GM19467 (cell line): Measurements from ENCODE around the gene ZBED4.
"Not testable (repeated sequence)": the region's sequence is repeated elsewhere in the genome, so short reads cannot be mapped to it uniquely, and the experiment has no call there.

ENCODE experiments used
- ATAC-seq: cut with Tn5 transposase; IDR thresholded peaks from one replicate; pipeline ENCODE4 v1.9.1; 2021; ENCODE audit warnings: mild to moderate bottlenecking, moderate library complexity; ENCODE audit not compliant: unreplicated experiment

ZBED4 gene

DNA sequence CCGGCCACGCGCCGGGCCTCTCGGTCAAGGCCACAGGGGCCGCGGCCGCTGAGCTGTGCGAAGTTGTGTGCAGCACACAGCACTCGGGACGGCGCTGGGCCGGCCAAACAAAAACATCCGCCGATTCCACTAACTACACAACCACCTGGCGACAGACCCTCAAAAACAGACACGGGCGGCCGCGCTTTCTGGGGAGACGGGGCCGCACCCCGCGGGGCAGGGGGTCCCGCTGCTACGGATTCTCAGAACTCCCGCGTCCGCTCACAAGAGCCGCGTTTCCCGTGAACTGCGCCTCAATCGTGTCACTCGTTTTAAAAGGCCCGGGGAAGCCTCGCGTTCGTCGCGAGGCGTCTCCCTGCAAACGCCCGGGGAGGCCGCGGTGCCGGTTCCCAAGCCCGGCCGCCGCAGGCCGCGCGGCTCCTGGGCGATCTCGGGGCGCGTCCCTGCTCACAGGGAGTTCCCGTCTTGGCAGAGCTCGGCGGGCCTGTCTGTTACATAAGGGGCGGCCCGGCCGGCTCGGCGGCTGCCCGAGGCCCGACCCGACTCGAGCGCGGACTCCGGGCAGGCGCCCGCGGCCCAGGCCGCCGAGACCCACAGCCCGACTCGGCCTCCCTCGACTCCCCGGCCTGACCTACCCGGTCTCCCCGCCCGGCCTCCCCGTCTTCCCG, 26.9 kb upstream of the ZBED4 start:
- no peak for ATAC-seq

DNA sequence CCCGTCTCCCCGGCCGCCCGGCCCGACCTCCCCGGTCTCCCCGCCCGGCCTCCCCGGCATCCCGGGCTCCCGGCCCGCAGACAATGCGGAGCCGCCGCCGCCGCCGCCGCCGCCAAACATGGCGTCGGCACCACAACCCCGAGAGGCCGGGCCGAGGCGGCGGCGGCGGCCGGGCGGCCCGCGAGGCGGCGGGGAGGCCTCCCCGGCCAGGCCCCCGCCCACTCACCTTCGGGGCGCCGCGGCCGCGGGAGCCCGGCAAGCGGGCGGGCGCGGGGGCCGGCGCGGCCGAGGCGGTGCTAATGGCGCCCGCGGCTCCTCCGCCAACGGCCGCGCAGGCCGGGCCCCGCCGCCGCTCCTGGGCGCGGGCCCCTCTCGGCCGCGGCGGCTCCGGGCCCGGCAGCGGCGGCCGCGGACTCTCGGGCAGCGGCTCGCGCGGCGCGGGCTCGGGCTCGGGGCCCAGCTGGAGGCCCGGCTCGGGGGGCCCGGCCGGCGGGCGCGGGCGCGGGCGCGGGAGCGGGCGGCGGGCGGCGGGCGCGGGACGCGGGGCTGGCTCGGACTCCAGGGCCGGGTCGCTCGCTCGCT, 26.3 kb upstream of the ZBED4 start:
- no peak for ATAC-seq

DNA sequence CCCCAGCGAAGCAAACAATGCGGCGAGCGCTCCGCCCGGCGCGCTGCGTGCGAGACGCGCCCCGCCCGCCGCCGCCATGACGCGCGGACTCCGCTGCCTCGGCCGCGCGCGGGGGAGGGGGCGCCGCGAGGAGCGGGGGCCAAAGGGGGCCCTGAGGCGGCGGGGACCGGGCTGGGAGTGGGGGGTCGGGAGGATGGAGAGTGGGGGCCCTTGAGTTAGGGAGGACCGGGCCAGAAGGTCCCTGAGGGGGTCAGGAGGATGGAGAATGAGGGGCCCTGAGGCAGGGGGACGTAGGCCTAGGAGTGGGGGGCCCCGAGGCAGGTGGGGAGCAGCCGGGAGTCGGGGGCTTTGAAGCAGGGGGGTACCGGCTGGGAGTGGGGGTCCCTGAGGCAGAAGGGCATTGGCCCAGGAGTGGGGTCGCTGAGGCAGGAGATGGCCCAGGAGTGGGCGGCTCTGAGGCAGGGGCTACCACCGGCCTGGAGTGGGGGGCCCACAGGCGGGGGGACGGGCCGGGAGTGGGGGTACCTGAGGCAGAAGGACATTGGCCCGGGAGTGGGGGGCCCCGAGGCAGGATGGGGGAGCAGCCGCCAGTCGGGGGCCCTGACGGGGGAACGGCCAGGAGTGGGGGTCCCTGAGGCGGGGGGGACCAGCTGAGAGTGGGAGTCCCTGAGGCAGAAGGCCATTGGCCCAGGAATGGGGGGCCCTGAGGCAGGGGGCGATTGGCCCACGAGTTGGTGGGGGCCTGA, 25.6 kb upstream of the ZBED4 start, which contains the start of gene BRD1:
TSS of gene BRD1 (minus strand) at position 21 of the 746 bp plus-strand sequence. CDS start 3,556 bp downstream, outside the sequence.
- ATAC-seq = no peak

DNA sequence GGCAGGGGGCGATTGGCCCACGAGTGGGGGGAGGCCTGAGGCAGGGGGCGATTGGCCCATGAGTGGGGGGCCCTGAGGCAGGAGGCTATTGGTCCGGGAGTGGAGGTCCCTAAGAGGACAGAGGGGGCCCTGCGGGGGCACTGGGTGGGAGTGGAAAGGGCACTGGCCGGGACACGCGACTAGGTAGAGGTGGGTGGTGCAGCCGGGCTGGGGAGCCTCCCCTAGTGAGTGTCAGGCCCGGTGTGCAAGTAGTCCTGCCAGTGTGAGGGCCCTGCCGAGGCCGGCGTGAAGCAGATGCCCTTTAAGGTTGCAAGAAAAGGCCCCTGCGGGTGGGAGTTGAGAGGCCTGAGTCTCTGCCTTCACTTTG, 25.1 kb upstream of the ZBED4 start:
- no peak for ATAC-seq

DNA sequence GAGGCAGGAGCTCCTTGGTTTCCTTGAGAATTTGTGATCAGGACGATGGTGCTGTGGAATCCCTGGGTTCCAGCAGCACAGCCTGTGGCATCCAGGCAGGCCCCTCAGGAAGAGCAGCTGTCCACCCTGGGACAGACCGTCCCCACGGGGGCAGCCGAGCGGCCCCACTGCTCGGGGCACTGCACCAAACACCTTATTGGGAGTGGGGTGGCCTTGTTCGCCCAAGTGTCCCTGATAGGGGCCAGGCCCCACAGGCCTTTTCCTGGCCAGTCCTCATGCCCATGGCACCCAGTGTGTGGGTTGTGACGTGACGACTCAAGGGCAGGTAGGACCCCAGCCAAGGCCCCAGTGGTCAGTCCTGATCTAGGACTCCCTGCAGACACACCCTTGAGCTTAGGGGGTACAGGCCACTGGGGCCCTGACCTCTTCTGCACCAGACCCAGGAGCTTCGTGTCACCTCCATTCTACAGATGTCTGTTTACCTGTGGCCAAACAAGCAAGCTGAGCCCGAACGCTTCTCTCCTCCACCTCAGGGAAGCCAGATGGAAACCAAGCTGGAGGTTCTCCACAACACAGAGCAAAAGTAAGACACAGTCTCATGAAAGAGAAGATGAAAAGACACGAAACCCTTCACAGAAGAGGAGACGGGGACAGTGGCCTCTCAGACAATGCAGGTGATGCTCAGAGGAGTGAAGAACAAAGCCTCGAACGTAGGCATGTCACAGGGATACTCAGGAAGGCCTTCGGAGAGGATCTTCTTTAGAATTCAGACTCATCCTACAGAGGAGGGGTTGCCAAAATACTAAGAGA, 24.4 kb upstream of the ZBED4 start:
- no peak for ATAC-seq

DNA sequence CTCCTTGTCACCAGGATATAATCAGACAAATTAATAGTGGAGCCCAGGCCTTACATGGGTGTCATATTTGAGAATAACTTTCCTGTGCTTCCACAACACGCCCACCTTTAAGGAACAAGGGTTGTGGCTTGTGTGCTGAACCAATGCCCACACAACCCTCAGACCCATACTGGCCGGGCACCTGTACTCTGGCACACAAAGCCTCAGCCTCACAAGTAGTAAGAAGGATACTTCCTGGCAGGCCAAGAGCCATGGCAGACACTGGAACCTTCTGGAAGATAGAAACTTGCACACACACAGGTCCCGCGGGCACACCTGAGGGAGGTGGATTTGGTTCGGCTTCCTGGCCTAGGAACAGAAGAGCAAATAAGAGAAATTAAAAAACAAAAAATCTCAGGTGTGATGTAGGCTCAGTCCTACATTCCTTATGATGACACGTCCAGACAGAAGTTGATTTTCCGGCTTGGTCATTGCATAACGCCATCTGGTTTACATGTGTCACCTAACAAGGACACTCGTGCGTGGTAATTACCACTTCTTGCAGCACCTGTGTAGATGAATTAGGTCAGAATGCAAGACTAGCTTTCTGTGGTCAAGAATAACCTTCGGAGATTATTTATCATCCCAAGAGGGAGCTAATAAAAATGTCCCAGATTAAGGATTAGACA, 20.2 kb upstream of the ZBED4 start:
- no peak for ATAC-seq

DNA sequence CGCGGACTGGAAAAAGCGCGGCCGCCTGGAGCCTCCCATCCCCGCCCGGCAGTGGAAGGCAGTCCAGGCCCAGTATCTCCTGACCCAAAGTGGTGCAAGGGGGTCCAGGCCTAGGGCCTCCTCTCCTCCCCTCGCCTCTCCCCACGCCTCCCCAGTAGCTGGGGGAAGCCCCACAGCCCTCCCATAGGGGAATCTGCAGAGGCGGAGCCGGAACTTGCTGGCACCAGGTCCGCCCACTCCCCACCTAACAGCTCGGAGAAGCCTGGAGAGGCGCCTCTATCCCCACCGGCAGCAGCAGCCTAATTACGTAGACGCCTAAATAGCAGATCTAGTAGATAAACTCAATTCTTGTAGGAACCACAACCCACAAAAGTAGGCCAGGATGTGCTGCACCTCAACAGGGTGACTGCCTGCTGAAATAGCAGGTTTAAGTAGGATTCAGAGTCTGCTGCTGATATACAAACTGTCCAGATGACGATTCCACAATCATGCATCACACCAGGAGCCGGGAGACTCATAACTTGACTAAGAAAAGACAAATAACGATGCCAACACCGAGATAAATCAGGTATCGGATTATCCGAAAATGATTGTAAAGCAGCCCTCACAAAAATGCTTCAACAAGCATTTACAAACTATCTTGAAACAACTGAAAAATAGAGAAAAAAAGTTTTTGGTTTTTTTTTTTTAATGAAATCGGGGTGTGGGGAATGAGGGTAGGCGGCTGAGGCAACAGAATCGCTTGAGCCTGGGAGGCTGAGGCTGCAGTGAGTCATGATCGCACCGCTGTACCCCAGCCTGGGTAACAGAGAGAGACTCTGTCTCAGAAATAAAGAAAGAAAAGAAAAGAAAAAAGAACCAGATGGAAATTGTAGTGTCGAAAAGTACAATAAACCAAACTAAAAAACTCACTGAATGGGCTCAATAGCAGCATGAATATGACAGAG, 14.6 kb upstream of the ZBED4 start:
- no peak for ATAC-seq

DNA sequence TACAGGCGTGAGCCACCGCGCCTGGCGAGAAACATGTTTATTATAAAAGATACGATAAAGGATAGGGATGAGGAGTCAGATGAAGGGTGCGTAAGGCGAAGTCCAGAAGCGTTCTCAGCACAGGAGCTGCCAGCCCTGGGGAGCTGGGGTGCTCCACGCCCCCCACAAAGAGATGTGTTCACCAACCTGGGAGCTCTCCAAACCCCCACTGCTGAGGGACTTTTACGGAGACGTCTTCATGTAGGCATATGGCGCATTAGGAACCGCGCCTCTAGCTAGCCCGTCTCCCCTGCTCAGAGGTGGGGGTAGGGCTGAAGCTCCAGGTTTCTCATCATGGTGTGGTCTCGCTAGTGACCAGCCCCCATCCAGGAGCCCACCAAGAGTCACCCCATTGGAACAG, 8.4 kb upstream of the ZBED4 start:
- no peak for ATAC-seq

DNA sequence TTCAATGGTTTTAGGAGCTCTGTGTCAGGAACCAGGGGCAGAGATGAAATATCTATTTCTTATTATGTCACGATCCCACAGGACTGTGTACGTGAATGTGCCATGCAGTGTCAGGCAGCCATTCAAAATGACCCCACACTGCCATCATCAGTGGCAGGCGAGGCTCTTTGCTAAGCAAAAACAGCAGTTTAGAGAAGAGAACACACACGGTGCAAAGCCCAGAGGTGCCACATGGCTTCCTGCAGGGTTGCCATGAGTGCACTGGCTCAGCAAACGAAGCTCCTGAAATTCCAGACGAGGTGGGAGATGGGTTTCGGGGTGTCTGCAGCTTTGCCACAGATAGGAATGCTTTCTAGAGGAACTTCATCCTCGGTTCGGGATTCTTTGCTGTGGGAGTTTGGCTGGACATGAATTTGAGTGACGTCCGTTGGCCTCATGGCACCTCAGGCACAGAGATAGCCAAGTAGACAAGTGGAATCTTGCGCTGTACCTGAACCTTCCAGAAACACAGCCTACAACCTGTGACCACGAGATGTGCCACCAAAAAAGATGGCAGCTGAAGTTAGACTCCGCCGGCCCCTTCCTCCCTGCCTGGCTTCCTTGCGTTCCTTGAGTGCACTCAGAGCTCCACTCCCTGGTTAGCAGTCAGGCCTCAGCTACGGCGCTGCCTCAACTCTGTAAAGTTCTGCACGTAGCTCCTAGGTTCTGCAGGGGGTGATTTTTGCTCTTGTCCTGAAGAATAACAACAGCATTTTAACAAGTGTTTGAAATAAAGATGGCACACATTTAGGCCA, 7.8 kb upstream of the ZBED4 start:
- ATAC-seq = no peak

DNA sequence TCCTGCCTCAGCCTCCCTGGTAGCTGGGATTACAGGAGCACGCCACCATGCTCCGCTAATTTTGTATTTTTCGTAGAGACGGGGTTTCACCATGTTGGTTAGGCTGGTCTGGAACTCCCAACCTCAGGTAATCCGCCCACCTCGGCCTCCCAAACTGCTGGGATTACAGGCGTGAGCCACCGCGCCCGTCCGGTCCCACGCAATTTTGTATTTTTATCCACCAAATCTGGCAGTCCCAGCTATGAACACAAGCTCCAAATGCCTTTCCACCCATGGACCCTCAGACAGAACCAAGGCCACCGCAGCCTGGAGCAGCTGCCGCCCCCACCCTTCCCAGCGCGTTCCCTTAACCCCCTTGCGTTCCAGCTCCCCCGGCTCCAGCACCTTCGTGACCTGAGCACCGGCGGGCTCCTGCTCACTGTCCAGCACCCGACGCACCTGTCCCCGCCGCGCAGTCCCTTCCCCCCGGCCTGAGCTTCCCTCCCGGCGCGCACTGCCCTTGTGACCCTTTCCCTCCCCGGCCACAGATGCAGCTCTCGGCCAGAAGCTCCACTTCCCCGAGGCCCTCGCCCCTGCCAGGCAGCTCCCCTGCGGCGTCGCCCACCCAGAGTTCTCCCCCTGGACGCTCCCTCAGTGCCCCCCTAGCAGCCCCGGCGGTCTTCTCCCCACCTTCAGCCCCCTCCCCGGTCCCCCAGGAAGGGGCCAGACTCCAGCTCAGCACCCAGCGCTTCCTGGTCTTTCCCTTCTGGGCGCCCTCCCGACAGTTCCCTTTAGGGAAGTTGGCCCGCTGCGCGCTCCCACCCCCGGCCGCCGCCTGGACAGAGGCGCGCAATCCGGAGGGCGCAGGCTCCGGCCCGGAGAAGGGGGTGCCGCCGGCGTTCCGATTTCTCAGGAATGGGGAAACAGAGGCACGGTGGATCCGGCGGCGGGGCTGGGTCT, 5.6 kb upstream of the ZBED4 start:
- ATAC-seq = no peak

DNA sequence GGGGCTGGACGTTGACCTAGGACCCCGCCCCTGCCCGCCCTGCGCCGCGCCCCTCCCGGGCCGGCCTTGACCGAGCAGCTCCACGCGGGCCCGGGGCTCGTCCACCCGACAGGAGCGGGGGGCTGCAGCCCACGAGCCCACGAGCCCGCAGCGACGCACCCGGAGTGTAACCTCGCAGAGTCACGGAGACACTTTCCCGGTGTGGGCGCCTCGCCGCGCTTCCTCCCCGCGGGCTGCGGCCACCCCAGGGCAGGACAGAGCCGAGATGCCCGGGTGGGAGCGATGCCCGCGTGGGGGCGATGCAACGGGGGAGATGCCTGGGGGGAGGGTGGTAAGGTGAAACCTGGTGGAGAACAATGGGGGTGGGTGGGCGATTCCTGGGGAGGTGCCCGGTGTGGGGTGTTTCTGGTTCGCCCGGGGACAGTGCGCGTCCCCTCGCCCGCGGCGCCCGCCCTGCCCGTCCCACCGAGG, 4.9 kb upstream of the ZBED4 start:
- no peak for ATAC-seq

DNA sequence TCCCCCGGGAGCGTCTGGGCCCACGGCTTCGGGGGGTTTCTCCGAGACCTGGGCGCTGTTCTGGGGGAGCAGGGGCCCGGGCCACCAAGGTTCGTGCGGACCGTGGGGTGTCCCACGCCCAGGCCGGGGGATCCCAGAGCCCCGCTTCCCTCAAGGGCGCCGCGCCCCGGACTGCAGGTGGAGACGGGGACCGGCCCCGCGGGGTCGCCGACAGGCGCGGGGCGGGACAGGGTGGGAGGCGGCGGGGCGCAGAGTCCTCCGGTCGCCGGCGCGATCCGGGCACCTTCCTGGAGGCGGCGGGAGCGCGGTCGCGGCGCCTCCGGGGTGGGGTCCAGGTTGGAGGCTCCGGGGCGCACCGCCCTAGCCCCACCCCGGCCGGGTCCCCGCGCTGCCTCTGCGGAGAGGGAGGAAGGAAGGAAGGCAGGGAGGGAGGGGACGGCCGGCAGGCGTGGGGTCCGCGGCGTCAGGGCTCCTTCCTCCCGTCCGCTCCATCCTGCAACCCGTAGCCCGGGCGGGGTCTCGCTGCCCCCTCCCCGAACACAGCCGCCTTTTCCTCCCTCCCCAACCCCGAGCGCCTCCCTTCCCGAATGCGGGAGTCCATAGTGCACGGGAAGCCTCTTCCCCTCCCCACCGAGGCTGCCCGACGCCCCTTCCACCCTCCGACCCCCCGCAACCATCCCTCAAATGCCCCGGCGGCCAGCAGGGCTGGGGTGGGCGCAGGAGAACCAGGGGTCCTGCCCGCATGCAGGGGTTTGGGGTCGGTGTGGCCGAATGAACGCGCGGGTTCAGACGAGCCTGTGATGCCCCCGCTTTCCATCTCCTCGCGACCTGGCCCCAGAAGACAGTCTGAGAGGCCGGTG, 4.3 kb upstream of the ZBED4 start:
- ATAC-seq = no peak

DNA sequence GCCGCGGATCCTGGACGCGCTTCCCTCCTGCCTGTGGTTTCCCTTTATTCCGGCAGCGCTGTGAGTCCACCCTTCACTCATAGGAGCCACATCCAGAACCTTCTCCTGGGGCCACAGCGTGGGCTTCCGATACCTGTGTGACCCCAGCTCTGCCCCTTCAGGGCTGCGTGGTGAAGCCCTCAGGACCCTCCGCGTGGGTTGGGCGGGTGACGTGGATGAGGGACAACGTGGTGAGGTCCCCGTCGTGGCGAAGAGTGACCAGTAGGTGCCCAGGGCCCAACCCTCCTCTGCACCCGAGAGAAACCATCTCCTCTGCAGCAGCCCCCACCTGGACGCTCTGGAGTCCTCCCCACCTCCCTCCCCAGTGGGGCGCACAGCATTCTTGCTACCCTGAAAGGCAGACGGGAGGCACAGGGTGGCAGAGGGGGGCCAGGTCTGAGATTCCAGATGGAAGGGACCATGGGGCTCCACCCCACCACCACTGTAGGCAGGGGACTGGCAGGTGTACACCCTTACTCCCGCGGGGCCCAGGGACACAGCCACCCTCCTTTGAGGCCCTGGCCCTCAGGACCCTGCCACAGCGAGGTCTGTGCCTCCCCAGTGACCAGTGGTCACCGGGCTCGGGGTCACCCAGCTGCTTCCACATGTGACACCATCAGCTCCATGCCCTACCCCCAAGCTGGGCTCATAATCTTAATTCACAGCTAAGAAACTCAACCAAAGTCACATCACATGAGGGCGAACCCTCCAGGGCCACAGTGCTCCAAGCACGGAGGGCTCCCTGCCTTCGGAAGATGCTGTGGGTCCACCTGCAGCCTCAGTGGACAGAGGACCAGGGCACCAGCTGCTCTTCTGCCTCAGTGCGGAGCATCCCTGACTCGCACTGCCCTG, 3.4 kb upstream of the ZBED4 start:
- ATAC-seq = no peak

DNA sequence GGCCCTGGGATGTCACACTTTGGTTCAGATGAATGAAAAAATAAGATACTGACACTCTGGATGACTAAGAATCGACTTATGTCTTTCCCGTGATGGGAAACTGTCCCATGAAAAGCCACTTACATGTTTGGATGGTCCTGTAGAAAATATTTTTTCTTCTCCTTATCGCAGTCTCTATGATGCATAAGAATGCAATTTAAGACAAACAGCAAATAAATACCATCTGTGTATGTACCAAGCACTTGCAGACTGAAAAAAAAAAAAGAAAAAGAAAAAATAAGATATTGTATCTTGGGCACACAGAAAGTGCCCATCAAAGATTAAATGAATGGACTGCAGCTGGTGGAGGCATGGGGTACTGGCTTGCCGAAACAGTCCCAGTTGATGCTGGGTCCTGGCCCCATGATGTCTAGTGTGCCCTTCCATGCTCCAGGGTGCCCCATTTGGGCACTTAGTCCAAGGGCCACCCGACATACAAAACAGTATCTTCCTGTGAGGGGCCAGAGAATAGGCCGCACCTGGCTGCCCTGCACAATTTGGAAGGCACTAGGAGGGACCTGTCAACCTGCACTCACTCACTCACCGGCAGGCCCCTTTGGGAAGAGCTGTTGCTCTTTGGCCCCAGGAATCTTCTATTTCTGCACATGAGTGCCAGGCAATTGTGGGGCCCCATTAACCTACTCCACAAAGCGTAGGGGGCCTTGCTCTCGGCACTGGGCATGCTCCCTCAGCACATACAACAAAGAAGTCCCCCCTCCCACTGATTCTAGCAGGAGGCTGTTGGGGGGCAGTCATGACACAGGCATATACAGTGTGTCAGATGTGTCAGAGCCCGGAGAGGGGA, 2.5 kb upstream of the ZBED4 start:
- no peak for ATAC-seq

DNA sequence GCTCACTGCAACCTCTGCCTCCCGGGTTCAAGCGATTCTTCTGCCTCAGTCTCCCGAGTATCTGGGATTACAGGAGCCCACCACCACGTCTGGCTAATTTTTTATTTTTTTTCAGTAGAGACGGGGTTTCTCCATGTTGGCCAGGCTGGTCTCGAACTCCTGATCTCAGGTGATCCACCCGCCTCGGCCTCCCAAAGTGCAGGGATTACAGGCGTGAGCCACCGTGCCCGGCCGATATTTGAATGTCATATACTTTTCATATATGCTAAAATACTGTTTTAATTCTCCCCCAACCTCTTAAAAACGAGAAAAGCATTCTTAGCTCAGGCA, 1.1 kb upstream of the ZBED4 start:
- not testable (repeated sequence) for ATAC-seq
